Iris pigment epithelial cell (primary cell): ENCODE data around the gene SULF2.
A peak's percentile ranks its signal among the peaks of the same experiment; 100 is the strongest.
"Not testable (repeated sequence)": the region's sequence is repeated elsewhere in the genome, so short reads cannot be mapped to it uniquely, and the experiment has no call there.

Experiments used
- DNase-seq: peaks from one replicate; pipeline ENCODE4 v3.0.0-alpha.2; 2011; ENCODE audit warnings: low read depth

The SULF2 gene

GRCh38 chr20:47785311-47785853, at the start of gene SULF2:
SULF2 (minus strand) TSS chr20:47785481; CDS start chr20:47757363, 28,118 bp downstream.
- DNase-seq: peak; percentile 16

DNA sequence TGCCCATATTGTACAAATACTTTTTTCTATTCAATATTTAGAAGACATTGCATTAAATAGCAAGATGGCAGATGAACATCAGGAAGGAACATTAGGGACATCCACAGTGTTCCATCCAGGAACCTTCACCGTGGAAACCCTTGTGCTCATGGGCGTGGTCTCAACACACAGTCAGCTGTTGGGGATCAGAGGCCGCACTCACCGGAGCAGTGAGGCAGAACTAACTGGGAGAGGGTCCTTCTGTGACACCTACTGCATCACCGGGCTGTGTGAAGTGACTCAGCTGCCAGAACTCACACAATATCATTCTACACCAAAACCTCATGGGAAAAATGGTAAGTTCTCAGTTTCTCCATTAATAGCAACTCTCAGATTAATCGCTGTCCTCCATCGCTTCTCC, 46.4 kb upstream of the SULF2 start:
- DNase-seq: not testable (repeated sequence)

DNA sequence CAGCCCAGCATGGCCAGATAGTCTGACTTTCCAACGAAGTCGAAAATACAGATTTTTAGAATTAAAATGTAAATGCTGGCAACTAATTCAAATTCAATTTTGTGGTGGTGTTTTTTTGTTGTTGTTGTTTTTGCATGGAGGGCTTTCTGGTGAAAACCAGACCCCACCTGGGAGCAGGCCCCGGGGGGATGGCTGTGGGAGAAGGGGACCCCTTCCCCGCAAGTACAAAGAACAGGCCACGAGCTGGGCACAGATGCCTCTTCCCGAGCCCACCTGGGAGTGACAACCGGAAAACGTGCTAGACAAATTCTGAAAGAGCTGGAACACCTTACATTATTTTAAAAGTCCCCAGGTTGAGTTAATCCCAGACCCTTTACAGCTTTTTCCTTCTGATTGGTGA, 41.4 kb upstream of the SULF2 start:
- DNase-seq: not testable (repeated sequence)

GRCh38 chr20:47826006-47826405, 40.7 kb upstream of the SULF2 start:
- not testable (repeated sequence) for DNase-seq

DNA sequence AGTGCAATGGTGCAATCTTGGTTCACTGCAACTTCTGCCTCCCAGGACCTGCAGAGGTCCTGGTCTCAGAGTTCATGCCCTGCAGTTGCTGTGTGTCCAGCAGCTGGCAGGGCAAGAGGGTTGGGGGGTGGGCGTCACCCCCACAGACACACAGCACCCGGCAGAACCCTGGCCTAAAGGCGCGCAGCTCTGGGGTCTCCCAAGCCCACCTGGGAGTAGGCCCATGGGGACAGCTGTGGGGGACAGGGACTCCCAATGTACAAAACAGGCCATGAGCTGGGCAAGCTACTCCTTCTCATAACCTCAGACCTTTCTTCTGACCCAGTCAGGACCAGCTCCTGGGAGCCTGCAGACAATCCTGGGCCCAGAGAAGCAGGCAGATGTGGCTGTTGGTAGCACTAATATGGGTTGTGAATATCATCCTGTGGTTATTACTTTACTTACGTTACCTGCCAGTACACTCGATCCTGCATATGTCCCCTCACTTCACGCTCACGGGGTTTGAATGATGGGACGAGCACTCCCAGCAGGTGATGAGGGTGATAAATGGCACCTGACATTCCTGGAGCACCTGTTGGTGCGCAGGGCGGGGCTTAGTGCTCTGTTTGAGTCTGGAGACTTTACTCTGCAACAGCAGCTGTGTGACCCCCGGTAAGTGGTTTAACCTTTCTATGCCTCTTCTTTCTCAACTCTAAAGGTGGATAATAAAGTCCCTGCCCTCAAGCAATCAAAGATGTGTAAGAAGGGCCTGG, 39.9 kb upstream of the SULF2 start:
- DNase-seq: no peak

GRCh38 chr20:47823941-47824340, 38.7 kb upstream of the SULF2 start:
- not testable (repeated sequence) for DNase-seq

DNA sequence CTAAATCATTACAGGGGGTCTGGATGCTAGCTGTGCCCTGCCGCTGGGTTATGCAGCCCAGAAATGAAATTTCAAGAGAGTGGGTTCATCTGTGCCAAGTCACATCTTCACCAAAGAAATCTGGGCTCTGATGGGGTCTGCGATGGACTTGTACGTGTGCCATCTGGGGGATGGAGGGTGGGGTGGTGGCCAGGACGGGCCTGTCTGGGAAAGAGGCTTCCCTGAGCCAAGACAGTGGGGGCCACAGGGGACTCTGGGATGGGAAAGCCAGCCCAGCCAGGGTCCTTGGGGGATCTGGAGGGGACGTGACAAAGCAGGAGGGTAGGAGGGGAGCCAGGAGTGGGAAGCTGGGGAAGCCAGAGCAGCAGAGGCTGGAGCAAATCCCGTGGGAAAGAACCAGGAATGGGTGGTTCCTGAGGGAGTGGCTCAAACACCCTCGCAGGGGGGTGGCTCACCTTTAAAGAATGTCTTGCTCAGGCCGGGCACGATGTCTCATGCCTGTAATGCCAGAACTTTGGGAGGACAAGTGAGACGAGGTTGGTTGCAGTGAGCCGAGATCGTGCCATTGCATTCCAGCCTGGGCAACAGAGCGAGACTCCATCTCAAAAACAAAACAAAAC, 36.3 kb upstream of the SULF2 start:
- DNase-seq: no peak

GRCh38 chr20:47818996-47819609, 33.8 kb upstream of the SULF2 start:
- no peak for DNase-seq

DNA sequence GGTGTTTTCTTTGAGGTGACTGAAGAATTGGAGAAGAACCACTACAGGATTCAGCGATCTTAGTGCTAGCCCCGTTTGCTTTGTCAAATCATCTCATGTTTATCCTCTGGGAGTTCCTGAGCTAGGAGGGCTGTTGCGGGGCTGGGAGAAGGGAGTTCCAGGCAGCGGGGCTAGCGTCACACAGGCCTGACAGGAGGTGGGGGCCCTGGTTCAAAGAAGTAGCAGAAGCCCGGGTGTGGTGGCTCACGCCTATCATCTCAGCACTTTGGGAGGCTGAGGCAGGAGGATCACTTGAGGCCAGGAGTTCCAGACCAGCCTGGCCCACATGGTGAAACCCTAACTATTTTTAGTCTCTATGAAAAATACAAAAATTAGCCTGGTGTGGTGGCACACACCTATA, 33.2 kb upstream of the SULF2 start:
- no peak for DNase-seq

DNA sequence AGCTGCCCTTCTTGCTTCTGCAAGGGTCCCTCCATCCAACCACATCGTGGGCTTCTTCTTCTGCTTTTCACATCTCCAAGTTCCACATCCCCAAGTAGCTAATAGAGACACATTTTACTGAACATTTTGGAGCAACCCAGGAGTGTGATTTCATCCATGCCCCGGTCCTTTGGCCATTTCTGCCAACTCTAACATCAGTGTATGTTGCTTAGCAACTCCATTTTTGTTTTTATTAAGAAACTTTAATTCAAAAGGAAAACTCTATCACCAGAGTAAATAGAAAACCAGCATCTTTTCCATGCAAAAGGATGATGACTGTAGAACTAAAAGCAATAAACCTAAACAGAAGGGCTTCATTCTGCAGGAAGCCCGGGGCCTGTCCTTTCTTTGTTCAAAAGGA, 32.7 kb upstream of the SULF2 start:
- no peak for DNase-seq

- DNase-seq: no peak
Measured at GRCh38 chr20:47817573-47817972, 32.3 kb upstream of the SULF2 start.

DNA sequence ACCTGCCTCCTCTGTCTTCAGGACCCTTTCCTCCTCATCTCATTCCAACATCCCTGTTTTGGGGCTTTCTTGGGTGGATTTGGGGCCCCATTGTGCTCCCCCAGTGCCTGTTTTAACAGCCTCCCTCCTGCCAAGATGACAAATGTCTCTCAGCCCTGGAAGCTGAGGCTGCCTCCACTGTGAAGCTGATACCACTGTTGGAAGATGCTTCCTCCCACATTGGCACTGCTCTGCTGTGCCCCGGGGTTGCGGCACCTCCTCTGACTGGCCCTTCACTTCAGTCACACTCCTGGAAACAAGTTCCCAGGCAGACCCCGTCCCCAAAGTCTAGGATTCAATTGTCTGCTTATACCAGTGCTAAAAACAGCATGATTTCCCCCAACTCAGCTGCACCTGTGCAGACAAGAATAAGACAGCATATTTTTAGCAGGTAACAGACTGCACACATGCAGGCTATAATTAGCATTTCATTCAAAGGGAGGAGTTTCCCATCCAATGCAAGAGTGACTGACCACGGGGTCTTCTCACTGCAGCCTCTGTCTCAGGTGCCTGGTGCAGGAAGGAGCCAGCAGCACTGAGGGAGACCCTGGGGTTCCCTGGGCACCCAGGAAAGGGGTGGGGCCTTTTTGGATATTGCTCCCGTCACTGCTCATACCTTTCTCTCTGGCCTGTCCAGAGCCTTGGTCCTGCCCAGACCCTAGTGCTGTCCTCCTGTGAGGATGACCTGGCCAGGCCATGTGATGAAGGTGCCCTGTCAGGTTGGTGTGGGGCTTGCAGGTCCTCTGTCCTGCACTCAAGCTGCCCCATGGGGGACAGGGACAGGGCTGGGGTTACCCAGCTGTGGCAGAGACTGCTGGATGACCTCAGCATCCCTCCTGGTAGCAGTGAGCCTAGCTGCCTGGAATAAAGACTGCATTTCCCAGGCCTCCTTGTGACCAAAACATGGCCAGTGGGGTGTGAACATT, 31.5 kb upstream of the SULF2 start:
- no peak for DNase-seq

DNA sequence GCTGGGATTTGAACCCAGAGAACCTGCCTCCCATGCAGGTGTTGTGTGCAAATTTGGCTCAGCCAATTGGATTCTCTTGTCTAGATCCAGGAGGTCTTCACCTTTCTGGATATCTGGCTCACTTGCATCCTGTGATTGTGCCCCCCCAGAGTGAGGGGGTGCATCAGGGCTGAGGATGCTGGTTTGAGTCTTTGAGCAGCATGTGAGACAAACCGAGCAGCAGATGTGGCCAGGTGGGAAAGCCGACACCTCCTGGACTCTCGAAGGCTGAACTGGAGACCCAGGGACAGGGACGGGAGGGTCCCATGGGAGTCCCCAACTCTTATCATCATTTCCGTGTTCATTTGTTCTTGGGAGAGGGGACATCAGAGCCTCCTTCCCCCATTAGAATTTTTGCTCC, 30.6 kb upstream of the SULF2 start:
- no peak for DNase-seq

GRCh38 chr20:47815416-47815806, 30.1 kb upstream of the SULF2 start:
- no peak for DNase-seq

DNA sequence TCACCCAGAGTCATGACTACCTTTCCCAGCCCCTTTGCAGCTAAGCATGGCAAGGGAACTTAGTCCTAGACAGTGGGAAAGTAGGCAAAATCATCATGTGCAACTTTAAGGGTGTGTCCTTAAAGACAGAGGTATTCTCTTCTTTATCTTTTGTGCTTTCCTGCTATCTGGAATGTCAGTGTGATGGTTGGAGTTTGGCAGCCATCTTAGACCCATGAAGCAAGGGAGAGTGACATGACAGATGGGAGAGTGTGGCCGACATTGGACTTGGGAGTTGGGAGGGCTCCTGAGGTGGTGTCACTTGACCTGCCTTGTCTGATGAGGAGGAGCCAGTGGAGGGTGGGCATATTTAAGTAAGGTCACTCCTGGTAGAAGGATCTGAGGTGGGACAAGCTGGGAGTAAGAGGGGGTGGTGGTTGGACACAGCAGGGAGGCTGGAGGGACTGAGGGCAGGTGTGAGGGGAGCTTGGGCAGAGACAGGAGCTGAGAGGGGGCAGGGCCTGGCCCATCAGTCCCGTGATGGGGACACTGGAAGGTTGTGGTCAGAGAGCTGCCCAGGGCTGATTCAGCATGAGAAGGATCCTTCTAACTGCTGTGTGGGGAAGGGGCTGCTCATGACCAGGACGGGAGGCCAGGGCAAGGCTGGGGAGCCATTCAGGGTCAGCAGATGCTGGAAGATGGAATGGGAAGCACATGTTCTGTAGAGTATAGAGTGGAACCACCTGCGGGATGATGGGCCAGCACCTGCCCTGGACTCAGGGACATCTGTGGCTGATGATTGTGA, 29.5 kb upstream of the SULF2 start:
- DNase-seq: no peak

DNA sequence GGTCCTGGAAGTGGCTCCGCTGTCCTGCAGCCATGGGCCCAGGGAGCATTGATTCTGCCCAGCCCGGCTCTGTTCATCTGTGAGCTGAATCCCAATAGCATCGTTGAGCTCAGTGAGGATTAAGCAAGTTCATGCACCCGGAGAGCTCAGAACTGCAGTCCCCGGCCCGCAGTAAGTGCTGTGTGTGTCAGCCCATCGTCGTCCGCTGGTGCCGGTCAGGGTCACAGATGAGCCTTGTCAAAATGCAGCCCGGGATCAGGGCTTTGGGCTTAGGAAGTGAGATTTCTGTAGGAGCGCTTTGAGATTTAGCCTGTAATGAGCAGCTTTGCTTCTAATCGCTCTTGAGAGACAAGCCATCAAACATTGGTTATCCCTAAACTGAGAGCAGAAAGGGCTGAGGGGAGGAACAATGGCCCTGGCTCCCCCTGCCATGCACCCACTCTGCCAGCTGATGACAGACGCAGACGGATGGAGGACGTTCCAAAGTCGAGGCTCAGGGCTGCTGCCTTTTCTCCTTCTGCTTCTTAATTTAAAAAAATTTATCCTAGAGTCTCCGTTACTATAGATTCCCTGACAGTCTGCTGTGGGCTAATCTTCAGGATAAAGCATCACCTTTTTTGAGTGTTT, 25.6 kb upstream of the SULF2 start:
- DNase-seq: no peak

DNA sequence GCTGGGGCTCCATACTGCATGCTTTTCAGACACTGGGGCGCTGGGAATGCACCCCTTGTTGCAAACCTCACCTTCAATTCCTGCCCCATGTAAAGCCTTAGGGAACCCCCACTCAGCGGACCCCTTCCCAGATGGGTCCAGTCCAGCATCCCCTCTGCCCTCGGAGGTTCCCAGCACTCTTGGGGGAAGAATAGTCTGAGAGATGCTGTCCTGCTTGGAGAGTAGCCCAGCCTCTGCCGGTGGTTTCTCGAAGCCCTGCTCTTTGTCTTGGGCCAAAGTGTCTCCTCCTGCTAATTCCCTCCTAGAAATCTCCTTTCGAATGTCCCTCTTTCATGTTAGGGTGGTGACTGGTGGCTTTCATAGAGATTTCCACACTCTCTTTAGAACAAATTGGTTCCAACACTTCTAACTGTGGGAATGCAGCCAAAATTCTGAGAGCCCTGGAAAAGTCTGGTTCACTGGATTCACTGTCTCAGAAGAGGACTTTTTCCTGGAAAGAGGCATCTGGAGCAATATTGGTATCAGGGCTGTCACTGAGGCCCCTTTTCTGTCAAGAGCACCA, 24.9 kb upstream of the SULF2 start:
- DNase-seq: no peak

- no peak for DNase-seq
Measured at GRCh38 chr20:47809161-47809960, 24.1 kb upstream of the SULF2 start.

DNA sequence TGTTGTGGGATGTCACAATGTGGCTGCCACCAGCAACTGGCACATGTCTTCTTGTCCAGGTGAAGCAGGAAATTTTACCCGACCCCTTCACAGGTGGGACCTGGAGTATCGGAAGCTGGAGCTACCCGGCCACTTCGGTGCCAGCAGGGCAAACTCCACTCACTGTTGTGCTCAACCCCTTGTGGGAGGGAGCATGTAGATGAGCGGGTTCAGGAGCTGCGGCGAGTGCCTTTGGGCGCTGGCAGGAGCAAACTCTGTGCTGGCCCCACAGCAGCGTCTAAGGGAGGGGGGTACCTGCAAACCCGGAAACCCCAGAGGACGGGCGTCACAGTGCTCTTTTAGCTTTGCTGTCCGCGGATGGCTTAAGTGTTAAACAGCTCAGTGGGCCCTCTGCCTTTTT, 20.7 kb upstream of the SULF2 start:
- DNase-seq: no peak
